Tibial artery (tissue), 4 donors: ENCODE measurements around the gene RAB11FIP5.

Experiments used
- DNase-seq, 2 donors: peaks; one replicate each; pipeline ENCODE4 v3.0.0-alpha.2; 2019
- H3K27ac ChIP-seq, 2 donors: fragments of 200-600 bp; sonication (generic) in 1 of 2; 1 replicate in 1 of 2; 2 replicates in 1 of 2; pipeline ENCODE4 v1.5.1; 2018 to 2019; ENCODE audit warnings: mild to moderate bottlenecking in 1 of 2
- H3K27me3 ChIP-seq, 2 donors: fragments of 200-600 bp; sonication (generic) in 1 of 2; one replicate each; pipeline versions ENCODE4 v1.5.1 to v1.6.0; 2016 to 2019
- H3K36me3 ChIP-seq, 3 donors: fragments of 200-600 bp; sonication (generic) in 2 of 3; one replicate each; pipeline ENCODE4 v1.5.1; 2016 to 2019; ENCODE audit warnings: mild to moderate bottlenecking in 2 of 3
- H3K4me1 ChIP-seq, 4 donors: fragments of 200-600 bp; sonication (generic) in 2 of 4; 1 replicate in 3 of 4; 2 replicates in 1 of 4; pipeline ENCODE4 v1.5.1; 2016 to 2019
- H3K4me3 ChIP-seq, 2 donors: fragments of 200-600 bp; sonication (generic) in 1 of 2; 1 replicate in 1 of 2; 2 replicates in 1 of 2; pipeline ENCODE4 v1.5.1; 2018 to 2019; ENCODE audit warnings: mild to moderate bottlenecking in 2 of 2
- H3K9me3 ChIP-seq, 3 donors: fragments of 200-600 bp; sonication (generic) in 1 of 3; one replicate each; pipeline ENCODE4 v1.5.1; 2016 to 2019
- intact Hi-C: fragments of 100-400 bp; cut with DNase I; formaldehyde crosslinking; loops from one replicate; pipeline ENCODE4 v1.15.0; 2023; ENCODE audit warnings: low total_unique reads
- TF ChIP-seq, protein P1 (sequence below), 2 experiments: fragments of 200-600 bp in 1 of 2; fragments of 450-650 bp in 1 of 2; IDR thresholded peaks; one replicate each; pipeline ENCODE4 v1.5.1; 2017 to 2019; ENCODE audit warnings: antibody characterized with exemption in 2 of 2, mild to moderate bottlenecking in 1 of 2, moderate library complexity in 1 of 2

Gene RAB11FIP5

DNA sequence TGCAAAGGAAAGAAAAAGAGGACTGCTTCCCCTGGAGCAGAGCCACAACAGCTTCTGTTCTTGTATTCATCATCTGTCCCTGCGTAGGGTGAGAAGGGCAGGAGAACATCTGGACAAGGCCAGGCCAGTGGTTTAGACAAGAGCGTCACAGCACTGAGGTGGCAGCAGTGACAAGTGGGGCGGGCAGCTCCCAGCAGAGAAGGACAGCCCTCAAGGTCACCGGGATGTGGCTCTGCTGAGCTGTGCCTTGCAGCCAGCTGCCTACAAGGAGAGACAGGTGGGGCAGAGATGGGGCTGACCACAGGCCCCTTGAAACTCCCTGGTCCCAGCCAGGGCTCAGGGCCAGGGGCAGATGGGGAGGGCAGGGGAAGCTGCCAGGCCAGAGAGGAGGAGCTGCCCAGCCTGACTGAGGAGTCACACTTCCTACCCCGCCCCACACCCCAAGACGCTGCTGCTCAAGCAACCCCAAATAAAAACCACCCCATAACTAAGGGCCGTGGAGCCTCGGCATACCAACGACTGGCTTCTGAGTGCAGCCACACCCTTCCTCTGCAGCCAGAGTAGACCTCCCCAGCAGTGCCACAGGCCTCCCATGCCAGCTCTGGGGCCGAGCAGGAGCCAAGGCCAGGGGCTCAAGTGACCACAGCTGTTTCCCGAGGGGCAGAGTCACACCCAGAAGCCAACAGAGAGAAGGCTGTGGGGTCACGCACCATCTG is 5.4 kb downstream of the RAB11FIP5 start:
- TF ChIP-seq, protein P1, sequence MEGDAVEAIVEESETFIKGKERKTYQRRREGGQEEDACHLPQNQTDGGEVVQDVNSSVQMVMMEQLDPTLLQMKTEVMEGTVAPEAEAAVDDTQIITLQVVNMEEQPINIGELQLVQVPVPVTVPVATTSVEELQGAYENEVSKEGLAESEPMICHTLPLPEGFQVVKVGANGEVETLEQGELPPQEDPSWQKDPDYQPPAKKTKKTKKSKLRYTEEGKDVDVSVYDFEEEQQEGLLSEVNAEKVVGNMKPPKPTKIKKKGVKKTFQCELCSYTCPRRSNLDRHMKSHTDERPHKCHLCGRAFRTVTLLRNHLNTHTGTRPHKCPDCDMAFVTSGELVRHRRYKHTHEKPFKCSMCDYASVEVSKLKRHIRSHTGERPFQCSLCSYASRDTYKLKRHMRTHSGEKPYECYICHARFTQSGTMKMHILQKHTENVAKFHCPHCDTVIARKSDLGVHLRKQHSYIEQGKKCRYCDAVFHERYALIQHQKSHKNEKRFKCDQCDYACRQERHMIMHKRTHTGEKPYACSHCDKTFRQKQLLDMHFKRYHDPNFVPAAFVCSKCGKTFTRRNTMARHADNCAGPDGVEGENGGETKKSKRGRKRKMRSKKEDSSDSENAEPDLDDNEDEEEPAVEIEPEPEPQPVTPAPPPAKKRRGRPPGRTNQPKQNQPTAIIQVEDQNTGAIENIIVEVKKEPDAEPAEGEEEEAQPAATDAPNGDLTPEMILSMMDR (IDR thresholded peaks at IDR 0.05): no peak
- no peak overlapping the region for H3K4me3 ChIP-seq
- H3K9me3 ChIP-seq: no peaks in the 10 kb centered on the region
- intact Hi-C loops: no loop called here
- no peaks in the 10 kb centered on the region for H3K36me3 ChIP-seq
- H3K27ac ChIP-seq: no peak overlapping the region
- DNase-seq: peak; percentile 23 to 62
- no peaks in the 10 kb centered on the region for H3K27me3 ChIP-seq
- peaks cover 0 to 51% (median 37%) of the 10 kb centered on the region in 4 donors for H3K4me1 ChIP-seq

DNA sequence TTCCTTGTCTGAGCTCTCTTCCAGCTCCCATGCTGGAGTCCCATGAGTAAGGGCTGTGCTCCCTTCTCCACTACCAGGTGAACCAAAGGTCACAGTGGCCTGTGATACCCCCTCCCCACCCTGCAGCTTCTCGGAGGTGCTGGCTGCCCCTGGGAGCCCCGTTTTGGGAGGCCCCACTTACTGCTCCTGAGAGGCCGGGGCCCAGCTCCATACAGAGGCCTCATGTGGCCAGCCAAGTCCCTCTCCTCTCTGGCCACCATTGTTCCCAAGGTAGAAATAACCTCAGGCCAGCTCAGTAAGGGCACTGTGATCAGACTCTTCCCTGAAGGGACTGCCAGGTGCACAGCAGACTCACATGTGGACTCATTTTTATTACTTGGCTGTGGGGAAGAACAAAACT is 6.0 kb downstream of the RAB11FIP5 start:
- Histone ChIP-seq H3K4me3 (no peak overlapping the region), H3K27me3 (no peaks in the 10 kb centered on the region), H3K9me3 (no peaks in the 10 kb centered on the region), H3K36me3 (no peaks in the 10 kb centered on the region), H3K4me1 (peaks cover 0 to 51% (median 37%) of the 10 kb centered on the region in 4 donors), H3K27ac (no peak overlapping the region)
- TF ChIP-seq, protein P1 (IDR thresholded peaks at IDR 0.05): no peak
- intact Hi-C loops: no loop called here
- DNase-seq: peak in 1 of 2 donors; percentile 51

DNA sequence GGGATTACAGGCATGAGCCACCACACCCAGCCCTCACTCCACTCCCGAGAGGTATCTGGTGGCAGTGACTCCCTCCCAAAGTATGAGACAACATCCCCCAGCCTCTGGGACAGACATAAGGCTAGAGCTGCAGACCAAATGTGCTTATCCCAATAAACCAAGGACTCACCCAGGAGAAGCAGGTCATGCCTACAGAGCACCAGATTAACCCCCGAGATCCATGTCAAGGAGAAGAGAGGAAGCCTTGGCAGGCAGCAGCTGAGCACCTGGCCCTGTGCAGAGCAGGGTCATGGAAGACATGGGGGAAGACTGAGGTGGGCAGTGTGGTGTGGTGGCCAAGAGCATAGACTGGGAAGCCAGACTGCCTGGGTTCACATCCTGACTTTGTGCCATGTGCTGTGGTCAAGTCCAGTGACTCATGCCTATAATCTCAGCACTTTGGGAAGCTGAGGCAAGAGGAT is 7.2 kb downstream of the RAB11FIP5 start:
- intact Hi-C loops: no loop called here
- H3K4me1 ChIP-seq: peaks cover 0 to 40% (median 26%) of the 10 kb centered on the region in 4 donors
- H3K9me3 ChIP-seq: no peaks in the 10 kb centered on the region
- no peak overlapping the region for H3K4me3 ChIP-seq
- H3K36me3 ChIP-seq: no peaks in the 10 kb centered on the region
- DNase-seq: peak in 1 of 2 donors; percentile 33
- no peaks in the 10 kb centered on the region for H3K27me3 ChIP-seq
- H3K27ac ChIP-seq: no peak overlapping the region
- TF ChIP-seq, protein P1 (IDR thresholded peaks at IDR 0.05): no peak

DNA sequence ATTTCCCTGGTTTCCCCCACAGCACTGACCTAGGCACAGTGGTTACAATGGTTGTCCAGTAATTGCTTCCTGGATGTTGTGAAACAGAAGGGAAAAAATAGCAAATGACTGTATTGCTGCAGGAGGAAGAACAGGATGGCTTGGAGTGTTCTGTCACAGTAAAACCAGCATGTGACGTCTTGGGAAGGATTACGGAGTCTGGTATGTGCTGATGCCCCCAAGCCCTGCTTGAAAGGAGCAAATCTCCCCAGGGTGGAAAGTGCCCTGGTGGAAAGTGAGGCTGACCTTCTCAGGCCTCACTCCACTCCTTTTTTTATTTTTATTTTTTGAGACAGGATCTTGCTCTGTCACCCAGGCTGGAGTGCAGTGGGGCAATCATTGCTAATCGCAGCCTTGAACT is 7.8 kb downstream of the RAB11FIP5 start:
- TF ChIP-seq, protein P1 (IDR thresholded peaks at IDR 0.05): no peak
- Histone ChIP-seq H3K9me3 (no peaks in the 10 kb centered on the region), H3K4me1 (peaks cover 0 to 34% (median 20%) of the 10 kb centered on the region in 4 donors), H3K4me3 (no peak overlapping the region), H3K27me3 (no peaks in the 10 kb centered on the region), H3K36me3 (no peaks in the 10 kb centered on the region), H3K27ac (no peak overlapping the region)
- peak in 1 of 2 donors; percentile 1 for DNase-seq
- intact Hi-C loops: no loop called here

DNA sequence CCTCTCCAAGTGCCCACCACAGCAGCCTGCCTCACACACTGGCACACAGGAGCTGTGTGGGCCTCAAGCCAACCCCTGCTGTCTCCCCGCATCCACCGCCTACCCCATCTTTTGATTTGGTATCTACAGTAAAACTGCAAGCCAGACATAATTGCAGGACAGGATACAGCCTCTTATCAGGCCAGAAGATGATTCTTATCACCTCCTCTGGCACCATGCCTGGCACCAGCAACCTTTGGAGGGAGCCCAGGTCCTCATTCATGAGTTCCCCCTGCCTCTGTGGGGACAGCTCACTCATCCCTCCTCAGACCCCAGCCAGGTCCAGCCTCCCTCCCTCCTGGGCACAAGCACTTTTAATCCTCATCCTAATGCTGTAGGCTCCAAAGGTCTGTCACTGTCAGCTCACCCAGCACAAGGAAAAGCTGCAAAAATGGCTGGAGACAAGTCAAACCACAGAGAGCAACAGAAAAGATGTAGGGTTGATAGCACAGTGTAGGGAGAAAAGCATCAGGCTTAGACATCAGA is 9.7 kb downstream of the RAB11FIP5 start:
- no peak for DNase-seq
- Histone ChIP-seq H3K4me3 (no peak overlapping the region), H3K9me3 (no peaks in the 10 kb centered on the region), H3K4me1 (peaks cover 0 to 24% (median 11%) of the 10 kb centered on the region in 4 donors), H3K36me3 (no peaks in the 10 kb centered on the region), H3K27ac (no peak overlapping the region), H3K27me3 (no peaks in the 10 kb centered on the region)
- intact Hi-C loops: no loop called here
- TF ChIP-seq, protein P1 (IDR thresholded peaks at IDR 0.05): no peak
